GM13976 (cell line): ENCODE data around the gene STARD4.

Experiments
- DNase-seq: peaks from one replicate; pipeline ENCODE4 v3.0.0; 2012; ENCODE audit warnings: low spot score
- CTCF ChIP-seq: IDR thresholded peaks from 2 replicates; pipeline ENCODE4 v1.5.1; 2012; ENCODE audit warnings: borderline replicate concordance, mild to moderate bottlenecking; ENCODE audit not compliant: insufficient read depth; ENCODE audit errors: extremely low read depth, missing control alignments, control extremely low read depth
- in situ Hi-C: fragments of 300-500 bp; cut with MboI; formaldehyde crosslinking; loops from one replicate; pipeline ENCODE4 v1.12.0; 2022; ENCODE audit warnings: low sequenced_read_pairs, mixed read lengths, inconsistent platforms; ENCODE audit not compliant: unreplicated experiment

STARD4 gene, protein sequence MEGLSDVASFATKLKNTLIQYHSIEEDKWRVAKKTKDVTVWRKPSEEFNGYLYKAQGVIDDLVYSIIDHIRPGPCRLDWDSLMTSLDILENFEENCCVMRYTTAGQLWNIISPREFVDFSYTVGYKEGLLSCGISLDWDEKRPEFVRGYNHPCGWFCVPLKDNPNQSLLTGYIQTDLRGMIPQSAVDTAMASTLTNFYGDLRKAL

GRCh38 chr5:111512375-111513130 is at the start of gene STARD4:
Gene STARD4, minus strand, starts transcription at chr5:111512535. Its CDS starts 5,102 bp downstream, at chr5:111507433.
- no peak for TF ChIP-seq CTCF
- in situ Hi-C loops = no loop called here
- DNase-seq = peak; percentile 96

GRCh38 chr5:111559680-111560079 is 47.3 kb upstream of the STARD4 start:
- no peak for TF ChIP-seq CTCF
- no peak for DNase-seq
- in situ Hi-C loops = no loop called here

- DNase-seq = no peak
- no peak for TF ChIP-seq CTCF
- in situ Hi-C loops = no loop called here
Measured at GRCh38 chr5:111557686-111558085, 45.4 kb upstream of the STARD4 start.

GRCh38 chr5:111557111-111557510 is 44.8 kb upstream of the STARD4 start:
- no peak for DNase-seq
- in situ Hi-C loops = no loop called here
- TF ChIP-seq CTCF = no peak

- in situ Hi-C loops = no loop called here
- TF ChIP-seq CTCF = no peak
- DNase-seq = no peak
Measured at GRCh38 chr5:111556501-111556900, 44.2 kb upstream of the STARD4 start.

- in situ Hi-C loops = no loop called here
- no peak for DNase-seq
- TF ChIP-seq CTCF = no peak
Measured at GRCh38 chr5:111555760-111556159, 43.4 kb upstream of the STARD4 start.
